Astrocyte of the spinal cord (primary cell): Measurements from ENCODE around the gene PIGQ.

Experiments
- DNase-seq: peaks from one replicate; pipeline ENCODE4 v3.0.0; 2011; ENCODE audit warnings: low read depth, low spot score
- H3K4me3 ChIP-seq: 2 replicates; pipeline ENCODE4 v1.5.1; 2011; ENCODE audit warnings: low read depth, mild to moderate bottlenecking, low read length, moderate library complexity
- in situ Hi-C: cut with HindIII; loops from 2 replicates; pipeline ENCODE4 v1.10.0; 2017; ENCODE audit warnings: low sequenced_read_pairs
- TF ChIP-seq, protein P1 (sequence below): IDR thresholded peaks from 2 replicates; pipeline ENCODE4 v1.5.1; 2012; ENCODE audit warnings: low read depth, mild to moderate bottlenecking, low read length, inconsistent platforms

The PIGQ gene

DNA sequence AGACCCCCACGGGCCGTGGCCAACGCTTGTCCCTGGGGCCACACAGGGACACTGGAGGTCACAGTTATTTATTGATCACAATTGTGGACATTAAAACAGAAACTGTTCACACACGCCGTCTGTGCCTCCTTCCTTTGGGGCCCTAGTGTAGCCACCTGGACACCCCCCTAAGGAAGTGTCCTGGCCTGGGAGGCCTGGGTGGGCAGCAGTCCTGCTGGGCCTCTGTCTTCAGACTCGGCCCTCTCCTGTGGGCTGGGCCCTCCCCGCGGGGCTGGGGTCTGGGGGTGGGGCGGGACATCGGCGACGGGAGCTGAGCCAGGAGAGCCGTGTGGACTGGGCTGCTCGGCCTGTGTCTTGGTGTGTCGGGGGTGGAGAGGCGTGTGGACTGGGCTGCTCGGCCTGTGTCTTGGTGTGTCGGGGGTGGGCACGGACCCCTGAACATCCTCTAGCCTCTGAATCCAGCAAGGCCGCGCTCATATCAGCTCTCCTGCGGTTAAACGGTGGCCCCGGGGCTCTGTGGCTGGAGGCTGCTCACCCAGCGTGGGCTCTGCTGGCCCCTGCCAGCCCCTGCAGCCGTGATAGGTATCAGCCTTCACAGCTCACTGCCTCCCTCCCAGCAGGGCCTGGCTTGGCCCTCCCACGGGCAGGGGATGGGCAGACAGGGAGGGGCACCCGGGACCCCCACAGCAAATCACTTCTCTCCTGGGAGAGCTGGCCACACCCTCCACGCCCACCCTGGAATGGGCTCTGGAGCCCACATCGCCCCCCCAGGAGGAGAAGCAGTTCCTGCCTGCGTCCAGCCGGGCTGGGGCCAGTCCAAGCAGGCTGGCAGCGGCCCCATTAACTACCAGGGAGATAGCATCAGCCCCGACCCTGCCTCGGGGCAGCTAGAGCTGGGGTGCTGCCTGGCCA, 4.1 kb upstream of the PIGQ start:
- TF ChIP-seq, protein P1, sequence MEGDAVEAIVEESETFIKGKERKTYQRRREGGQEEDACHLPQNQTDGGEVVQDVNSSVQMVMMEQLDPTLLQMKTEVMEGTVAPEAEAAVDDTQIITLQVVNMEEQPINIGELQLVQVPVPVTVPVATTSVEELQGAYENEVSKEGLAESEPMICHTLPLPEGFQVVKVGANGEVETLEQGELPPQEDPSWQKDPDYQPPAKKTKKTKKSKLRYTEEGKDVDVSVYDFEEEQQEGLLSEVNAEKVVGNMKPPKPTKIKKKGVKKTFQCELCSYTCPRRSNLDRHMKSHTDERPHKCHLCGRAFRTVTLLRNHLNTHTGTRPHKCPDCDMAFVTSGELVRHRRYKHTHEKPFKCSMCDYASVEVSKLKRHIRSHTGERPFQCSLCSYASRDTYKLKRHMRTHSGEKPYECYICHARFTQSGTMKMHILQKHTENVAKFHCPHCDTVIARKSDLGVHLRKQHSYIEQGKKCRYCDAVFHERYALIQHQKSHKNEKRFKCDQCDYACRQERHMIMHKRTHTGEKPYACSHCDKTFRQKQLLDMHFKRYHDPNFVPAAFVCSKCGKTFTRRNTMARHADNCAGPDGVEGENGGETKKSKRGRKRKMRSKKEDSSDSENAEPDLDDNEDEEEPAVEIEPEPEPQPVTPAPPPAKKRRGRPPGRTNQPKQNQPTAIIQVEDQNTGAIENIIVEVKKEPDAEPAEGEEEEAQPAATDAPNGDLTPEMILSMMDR = no peak
- DNase-seq = no peak
- H3K4me3 ChIP-seq = no peak overlapping the region
- in situ Hi-C loops = no loop called here

DNA sequence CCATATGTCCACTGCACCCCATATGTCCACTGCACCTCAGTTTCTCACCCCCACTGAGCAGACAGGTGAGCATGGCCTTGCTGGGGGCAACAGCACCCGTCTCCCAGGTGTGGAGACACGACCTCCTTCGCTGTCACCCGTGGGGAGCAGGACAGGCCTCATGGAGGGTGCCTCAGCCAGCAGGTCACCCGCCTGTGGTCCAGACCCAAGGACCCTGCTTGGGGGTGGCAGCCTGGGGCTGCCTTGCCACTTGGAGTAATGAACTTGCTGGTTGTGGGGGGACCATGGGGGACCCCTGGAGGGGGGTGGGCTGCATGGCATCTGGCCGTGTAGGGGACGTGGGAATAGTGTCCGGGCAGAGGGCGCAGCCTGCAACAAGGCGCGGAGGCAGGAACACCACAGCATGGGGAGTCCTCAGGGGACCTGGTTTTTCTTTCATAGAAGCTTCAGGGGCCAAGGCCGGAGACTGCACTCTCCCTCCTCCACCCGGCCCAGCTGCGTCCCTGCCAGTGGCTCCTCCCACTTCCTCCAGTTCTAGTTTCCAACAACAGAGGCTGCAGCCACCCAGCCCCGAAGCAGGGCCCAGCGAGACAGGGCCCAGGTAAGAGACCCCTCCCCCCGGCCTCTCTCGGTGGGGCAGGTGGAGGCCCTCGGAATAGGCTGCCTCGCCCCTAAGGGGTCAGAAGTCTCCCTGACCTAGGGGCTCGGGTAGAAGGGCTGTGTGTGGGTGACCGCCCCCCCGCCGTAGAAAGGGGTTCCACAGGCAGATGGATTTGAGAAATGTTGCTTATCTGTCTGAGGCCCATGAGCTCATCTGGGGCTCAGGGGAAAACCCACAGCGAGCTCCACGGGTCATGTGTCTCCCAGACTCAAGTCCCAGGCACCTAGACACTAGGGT, 3.0 kb upstream of the PIGQ start, which contains the start of gene NHLRC4:
Gene NHLRC4, plus strand, starts transcription at position 531 of the 898 bp plus-strand sequence. CDS start 1,043 bp downstream, outside the sequence.
- TF ChIP-seq, protein P1 = no peak
- in situ Hi-C loops = no loop called here
- peak; percentile 39 for DNase-seq
- H3K4me3 ChIP-seq = no peak within 1 kb of the TSS

DNA sequence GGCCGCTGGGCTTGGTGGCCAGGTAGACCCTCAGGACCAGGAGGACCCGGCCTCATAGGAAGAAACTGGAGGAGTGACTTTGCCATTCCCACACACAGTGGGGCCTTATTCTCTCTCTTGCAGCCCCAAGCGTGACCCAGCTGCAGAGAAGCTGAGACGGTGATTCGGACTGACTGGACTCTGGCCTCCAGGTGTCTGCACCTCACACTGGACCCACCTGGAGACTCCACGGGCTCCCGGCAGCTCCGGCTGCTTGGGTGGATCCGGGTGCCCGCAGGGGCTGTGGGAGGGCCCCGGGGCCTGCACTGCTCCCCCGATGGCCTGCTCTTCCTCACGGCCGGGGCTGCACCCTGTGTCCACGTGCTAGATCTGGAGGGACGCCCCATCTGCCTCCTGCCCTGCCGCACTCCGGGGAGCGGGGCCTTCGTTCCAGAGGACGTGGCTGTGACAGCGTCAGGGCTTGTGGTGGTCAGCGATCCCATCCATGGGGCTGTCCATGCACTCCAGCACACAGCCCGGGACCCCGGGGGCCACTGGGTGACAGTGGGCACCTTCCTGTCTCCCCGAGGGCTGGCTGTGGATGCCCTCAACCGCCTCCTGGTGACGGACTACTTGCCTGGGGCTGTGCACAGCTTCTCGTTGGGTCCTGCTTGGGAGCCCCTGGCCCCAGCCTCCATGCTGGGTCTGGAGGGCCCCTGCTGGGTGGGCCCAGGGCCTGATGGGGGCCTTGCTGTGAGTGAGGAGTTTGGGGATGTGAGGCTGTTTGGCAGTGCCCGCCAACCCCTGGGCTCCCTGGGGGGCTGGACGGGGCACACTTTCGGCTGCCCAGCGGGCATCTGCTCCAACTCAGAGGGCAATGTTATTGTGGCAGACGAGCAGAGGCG, 2.2 kb upstream of the PIGQ start:
- TF ChIP-seq, protein P1 = no peak
- in situ Hi-C loops = no loop called here
- no peak for DNase-seq
- no peak overlapping the region for H3K4me3 ChIP-seq

DNA sequence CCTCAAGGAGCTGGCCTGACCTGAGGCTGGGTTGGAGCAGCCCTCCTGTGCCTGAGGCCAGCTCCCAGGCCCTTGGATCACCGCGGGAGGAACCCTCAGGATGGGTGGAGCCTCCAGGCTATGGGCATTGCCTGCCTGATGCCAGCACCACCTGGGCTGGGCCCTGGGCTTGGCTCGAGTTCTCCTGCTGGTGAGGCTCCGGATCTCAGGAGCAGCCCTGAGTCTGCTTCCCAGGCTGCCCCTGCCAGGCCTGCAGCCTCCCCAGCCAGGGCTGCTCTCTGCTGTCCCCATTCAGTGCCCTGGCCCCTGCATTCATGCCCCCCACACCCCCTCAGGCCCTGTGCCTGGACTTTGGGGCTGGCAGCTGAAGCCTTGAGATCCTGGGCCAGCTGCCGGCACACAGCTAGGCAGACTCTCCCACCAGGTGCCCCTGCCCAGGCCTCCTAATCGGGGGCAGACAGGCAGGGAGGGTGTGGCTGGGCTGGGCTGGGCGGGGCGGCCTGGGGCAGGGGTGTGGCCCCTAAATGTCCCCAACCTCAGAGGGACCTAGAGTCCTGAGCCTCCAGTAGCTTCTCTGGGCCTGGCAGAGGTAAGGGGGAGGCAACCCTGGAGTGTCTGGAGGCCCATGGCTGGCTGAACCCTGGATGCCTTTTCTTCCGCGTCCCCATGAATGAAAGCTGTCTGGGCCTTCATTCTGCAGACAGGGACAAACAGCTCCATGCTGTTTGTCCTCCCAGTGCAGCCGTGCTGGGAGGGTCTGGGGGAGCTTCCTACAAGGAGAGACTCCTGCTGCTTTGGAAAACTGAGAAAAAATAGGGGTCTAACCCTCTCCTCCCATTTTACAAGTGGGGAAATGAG, 1.1 kb upstream of the PIGQ start:
- H3K4me3 ChIP-seq = no peak overlapping the region
- TF ChIP-seq, protein P1 = no peak
- DNase-seq = no peak
- in situ Hi-C loops = no loop called here

DNA sequence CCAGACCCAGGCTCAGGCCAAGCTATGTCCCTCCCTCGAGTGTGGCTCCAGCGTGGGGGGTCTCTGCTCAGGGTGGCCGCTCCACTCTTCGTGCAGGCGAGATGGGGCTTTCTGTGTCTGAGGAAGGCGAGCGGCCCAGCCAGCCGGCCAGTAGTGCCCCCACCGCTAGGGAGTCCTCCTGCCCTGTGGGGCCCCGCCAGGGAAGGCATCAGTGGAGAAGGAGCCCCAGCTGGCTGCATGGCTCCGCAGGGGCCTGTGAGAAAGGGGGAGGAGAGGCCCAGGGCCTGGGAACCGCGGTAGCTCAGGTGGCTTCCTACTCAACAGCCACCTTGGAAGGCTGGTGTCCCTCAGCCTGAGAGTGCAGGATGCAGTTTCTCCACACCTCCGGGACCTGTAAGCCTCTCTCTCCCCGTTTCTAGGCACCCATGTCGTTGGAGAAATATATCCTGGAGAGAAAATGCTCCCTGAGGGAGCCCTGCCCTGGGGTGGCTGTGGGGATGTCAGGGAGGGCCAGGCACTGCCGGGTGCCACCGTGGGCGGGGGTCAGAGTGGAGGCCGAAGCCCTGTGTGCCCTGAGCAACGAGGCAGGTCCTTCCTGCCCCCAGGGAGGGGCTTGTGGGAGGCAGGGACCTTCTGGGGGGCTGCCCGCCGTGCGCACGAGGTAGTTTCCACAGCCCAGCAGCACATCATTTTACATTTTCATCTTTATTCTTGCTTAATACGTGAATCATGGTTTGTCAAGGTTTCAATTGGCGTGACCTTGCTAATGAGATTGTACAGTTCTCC, 3.3 kb downstream of the PIGQ start:
- no peak for DNase-seq
- in situ Hi-C loops = no loop called here
- H3K4me3 ChIP-seq = no peak overlapping the region
- TF ChIP-seq, protein P1 = no peak
